ENCODE results near the gene BRS3. TPM values are rescaled to one million over a fixed set of nuclear protein-coding genes. Genes with fewer than 3 reads are reported as not detected.
"Not testable (repeated sequence)": the region's sequence is repeated elsewhere in the genome, so short reads cannot be mapped to it uniquely, and the experiment has no call there.

The BRS3 gene
- not detected in 2 replicates for total RNA-seq (2014; rRNA removed)
- not detected for polyA plus RNA-seq (2012)

DNA sequence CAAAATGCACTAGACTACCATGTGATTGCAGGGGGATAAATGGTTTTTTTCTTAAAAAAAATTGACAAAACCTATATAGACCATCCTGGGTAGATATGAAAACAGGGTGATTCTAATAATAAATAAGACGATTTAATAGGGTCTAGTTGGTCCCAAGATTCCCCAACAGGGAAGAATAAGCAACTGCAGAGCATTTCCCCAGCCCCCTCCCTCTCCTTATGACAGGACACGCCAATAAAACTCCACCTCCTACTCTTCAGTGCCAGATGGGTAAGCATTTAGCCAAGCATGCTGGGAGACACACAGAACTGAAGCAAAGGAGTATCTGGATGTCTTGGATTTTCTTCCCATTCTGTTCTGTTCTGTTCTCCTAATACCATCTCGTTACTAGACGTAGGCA lies at the start of gene BRS3:
Gene BRS3, plus strand, starts transcription at position 301 of the 400 bp plus-strand sequence. CDS start 168 bp downstream, outside the sequence.
- DNase-seq (ENCODE audit: low read depth), result no peak

DNA sequence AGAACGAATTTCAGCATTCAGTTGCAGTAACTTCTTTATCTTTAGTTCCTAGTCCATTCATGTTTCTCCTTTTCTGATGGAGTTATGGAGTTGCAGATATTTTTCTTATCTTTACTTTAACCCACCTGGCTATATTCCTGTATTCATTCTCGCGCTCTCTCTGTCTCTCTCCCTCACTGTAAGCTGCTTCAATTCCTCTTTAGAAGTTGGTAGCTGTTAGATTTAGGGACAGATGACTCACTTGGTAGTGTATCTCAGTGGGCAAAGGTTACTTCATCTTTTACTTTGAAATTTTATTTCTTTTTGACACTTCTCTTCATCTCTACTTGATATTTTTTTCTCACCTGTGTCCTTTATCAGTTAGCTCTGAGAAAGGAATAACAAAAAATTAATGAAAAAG lies 49.6 kb upstream of the BRS3 start:
- no peak for DNase-seq (ENCODE audit: low read depth)

DNA sequence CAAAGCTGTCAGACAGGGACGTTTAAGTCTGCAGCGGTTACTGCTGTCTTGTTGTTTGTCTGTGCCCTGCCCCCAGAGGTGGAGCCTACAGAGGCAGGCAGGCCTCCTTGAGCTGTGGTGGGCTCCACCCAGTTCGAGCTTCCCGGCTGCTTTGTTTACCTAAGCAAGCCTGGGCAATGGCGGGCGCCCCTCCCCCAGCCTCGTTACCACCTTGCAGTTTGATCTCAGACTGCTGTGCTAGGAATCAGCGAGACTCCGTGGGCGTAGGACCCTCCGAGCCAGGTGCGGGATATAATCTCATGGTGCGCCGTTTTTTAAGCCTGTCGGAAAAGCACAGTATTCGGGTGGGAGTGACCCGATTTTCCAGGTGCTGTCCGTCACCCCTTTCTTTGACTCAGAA lies 42.1 kb upstream of the BRS3 start:
- not testable (repeated sequence) for DNase-seq (ENCODE audit: low read depth)

DNA sequence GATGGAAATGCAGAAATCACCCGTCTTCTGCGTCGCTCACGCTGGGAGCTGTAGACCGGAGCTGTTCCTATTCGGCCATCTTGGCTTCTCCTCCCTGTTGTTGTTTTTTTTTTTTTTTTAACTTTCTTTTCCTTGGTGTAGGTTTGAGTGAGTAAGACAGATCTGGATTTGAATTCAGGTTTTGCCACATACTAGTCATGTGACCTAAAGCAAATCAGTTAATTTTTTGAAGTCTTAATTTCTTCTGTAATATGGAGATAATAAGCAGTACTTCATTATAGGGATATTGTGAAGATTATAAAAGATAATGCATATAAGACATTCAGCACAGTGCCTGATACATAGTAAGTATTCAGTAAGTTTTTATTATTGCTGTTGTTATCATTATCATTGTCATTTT lies 41.5 kb upstream of the BRS3 start:
- no peak for DNase-seq (ENCODE audit: low read depth)

DNA sequence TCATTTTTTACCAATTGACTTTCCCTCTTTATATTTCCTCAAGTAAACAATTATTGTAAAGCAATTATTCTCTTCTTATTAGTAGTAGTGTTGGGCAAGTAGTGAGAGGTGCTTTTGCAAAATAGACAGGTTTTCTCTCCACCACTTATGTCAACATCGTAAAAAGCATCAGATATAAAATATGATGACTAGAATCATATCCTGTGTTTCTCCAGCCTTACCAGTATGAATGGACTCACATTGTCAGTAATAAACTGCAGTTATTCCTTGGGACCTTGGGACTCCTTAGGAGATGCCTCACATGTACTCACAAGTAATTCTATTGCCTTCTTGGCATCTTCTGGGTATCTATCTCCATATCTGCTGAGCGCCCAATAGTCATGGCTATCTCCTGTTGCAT lies 40.4 kb upstream of the BRS3 start:
- no peak for DNase-seq (ENCODE audit: low read depth)

DNA sequence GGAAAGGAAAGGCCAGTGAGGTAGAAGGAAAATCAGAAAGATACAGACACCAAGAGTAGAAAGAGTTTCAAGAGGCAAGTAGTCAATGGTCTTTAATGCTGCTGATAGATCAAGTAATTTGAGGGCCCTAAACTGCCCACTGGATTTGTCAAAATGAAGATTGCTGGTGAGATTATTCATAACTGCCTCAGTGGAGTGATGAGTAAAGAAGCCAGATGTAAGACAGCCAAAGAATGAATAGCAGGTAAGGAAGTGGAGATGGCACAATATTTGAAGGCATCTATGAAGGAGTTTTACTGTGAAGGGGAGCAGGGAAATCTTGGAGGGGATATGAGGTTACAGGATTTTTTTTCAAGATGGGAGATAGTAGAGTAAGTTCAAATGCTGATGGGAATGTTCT lies 39.8 kb upstream of the BRS3 start:
- no peak for DNase-seq (ENCODE audit: low read depth)

DNA sequence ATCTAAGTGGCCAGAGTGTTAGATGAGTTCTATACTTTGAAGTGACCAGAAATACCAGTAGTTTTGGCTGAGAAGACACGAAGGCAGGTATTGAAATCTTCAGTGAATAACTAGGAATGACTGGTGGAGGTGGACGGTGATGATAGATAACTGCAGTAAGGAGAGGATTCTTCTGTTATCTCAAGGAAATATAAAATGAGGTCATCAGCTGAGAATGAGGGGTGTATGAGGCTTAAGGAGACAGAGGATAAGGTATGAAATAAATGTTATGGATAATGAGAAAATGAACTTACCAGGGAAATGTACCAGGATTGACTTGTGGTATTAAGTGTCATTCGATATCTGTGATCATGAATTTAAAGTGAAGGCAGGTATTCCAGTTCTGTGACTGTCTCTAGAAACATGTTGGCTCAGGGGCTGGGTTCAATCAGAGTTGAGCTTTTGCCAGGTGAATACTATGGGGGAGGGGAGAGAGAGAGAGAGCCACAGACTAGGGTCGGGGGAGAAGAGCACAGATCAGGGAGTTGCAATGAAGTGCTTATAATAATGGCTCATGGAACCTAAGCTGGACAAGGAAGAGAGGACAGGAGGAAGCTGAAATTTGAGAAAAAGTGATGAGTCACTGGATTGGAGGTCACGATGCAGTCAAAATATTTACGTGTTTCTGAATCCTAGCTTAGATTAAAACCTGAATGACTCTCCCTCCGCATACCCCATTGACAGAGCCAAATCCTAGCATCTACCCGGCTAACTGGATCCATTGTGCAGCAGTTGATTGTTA lies 37.5 kb upstream of the BRS3 start:
- no peak for DNase-seq (ENCODE audit: low read depth)

DNA sequence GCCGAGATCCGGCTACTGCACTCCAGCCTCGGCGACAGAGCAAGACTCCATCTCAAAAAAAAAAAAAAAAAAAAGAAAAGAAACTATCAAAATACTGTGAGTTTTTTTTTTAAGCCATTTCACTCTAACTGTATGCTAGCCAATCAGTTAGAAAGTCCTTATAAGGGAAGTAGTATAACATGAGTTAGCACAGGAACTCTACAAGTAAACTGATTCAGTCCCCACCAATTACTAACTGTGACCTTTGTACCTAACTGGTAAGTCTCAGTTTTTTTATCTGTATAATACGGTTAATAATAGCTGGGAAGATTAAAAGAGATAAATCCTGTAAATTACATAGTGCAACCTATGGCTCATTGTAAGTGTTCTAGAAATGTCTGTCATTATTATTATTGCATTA lies 35.1 kb upstream of the BRS3 start:
- no peak for DNase-seq (ENCODE audit: low read depth)

DNA sequence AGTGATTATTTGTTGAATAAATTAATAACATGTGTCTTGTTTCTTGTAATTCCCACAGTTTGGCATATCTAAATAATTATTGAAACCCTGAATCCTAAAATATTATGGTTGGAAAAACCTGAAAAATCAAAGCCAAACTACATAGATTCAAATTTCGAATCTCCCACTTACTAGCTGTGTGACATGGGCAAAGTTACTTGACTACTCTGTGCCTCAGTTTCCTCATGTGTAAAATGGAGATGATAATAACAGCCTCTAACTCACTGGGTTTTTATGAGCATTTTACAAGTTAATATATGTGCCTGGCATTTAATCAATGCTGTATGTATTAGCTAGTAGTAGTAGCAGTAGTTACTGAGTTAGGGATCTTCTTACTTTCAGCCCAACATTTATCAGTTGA lies 34.6 kb upstream of the BRS3 start:
- no peak for DNase-seq (ENCODE audit: low read depth)

DNA sequence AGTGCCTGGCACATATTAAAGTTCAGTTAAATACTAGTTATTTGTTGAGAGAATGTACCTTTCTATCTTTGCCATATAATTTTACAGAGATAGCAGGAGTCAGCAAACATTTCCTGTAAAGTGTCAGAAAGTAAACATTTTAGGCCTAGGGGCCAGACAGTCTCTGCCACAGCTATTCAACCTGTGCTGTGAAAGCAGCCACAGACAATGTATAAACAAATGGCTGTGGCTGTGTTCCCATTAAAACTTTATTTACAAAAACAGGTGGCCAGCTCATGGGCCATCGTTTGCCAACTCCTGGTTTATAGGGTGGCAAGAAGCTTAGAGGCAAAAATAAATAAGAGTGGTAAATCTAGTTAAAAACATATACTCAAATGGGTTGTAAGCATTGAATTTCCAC lies 34.0 kb upstream of the BRS3 start:
- no peak for DNase-seq (ENCODE audit: low read depth)

DNA sequence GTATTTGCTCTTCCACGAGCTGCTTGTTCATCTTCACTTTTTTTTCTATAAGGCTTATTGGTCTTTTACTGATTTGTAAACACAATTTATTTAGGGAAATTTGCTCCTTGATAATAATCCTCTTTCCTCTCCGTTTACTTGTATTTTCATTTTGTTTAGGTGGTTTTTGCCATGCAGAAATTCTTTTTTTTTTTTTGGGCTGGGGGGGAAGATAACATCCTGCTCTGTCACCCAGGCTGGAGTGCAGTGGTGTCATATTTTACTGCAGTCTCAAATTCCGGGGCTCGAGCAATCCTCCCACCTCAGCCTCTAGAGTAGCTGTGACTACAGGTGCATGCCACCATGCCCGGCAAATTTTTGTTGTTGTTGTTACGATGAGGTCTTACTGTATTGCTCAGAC lies 31.6 kb upstream of the BRS3 start:
- DNase-seq (ENCODE audit: low read depth), result no peak

DNA sequence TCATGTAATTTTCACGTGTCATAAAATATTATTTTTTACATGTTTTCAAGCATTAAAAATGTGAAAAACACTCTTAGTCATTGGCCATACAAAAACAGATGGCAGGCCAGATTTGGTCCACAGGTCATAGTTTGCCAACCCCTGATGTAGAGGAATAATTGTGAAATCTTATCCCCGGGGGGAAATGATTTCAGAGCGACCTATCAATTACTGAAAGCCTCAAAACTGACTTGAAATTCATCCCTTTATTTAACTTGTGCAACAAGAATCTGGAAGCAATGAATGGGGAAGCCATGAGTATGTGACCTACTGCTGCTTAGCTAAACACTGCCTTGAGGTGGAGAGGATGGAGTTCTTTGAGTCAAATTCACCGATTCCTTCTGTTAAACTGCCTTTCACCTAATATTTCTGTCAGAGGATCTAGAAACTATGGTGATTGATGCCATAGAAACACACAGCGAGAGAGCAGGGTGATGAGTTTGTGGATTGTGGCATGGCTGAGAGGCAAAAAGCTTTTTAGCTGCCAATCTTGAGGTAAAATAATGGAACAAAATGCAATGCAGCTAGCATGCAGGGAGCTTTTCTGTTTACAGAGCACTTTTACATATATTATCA lies 30.3 kb upstream of the BRS3 start:
- DNase-seq (ENCODE audit: low read depth), result peak; percentile 0

DNA sequence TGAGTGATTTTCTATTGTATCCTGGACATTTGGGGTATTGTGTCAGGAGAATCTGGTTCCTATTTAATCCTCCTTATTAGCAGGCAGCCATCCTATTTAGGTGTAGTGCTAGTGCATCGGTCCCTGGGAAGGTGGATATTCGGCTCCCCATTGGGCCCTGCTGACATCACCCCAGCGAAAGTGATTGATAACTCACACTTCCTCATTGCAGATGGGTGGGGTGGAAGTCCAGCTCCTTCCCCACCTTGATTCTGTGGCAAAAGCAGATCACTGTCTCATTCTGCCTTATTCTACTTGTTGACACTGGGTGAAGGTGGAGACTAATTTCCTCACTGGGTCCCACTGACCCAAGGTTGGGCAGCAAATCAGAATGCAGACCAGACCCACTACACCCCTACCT lies 23.2 kb upstream of the BRS3 start:
- no peak for DNase-seq (ENCODE audit: low read depth)

DNA sequence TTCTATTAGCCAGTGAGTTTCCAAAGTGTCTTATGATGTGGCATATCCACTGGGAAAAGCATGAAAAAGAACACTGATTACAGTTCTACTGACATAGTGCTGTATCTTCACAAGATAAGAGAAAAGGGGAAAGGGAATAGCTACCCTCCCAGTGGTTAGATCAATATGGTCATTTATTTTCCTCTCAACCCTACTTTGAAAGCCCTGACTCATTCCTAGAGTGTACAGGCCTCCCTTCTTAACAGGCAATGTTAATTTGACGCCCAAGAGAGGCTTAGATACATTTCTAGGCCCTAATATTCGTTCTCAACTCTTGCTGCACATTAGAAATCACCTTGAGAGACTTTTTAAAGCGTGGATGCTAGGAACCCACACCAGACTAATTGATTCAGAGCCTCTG lies 20.4 kb upstream of the BRS3 start:
- no peak for DNase-seq (ENCODE audit: low read depth)

DNA sequence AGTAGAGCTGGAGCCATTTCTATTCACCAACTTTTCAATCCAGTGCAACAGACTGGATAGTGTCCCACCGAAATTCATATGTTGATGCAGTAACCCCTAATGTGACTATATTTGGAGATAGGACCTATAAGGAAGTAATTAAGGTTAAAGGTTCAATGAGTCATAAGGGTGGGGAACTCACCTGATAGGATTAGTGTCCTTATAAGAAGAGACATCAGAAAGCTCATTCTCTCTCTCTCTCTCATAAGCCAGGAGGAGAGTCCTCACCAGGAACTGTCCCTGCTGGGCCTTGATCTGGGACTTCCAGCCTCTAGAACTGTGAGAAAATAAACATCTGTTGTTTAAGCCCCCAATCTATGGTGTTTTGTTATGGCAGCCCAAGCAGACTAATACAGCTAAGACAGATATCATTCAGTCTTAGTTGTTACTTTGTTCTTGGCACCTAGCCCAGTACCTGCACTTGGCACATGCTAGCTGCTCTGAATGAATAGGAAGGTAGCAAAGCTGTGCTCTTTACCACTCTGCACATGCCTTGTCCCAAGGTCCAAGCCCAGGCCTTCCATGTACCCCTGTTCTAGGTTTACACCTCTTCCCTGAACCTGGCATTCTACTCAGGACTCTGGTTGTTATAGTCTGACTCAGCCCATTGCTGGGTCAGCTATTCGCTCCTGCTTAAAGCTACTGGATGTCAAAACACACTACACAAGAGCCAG lies 19.2 kb upstream of the BRS3 start:
- DNase-seq (ENCODE audit: low read depth), result no peak

DNA sequence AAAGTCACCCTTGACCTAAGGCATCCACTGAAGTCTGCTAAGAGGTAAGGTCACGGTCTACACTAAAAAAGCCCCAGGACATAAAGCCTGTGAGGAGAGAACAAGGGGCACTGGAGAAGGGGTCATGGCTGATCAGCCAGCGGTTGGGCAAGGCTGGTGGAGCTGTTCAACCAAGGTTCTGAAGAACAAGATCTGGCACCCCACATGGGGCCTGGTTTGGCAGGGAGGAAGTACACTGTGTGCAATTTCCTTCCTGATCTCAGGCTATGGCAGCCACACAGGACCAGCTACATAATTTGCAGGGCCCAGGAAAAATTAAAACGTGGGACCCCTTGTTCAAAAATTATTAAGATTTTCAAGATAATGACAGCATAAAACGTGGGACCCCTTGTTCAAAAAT lies 14.1 kb upstream of the BRS3 start:
- DNase-seq (ENCODE audit: low read depth), result no peak

DNA sequence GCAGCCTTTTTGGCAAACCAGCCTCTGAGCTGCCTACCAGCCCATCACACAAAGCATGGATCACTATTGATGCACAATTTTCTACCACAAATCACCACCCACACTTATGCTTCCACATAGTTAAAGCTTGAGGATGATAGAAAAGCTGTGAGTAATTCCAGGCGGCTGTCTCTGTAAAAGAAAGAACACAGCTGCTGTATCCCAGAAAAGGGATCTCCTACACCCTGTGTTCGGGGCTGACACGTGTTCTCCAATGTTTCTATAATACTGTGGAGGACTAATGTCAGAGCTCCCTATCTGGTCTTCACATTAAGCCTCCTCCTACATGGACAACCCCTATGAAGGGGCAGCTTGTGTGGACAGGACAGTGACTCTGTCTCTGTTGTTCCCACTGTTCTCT lies 12.5 kb upstream of the BRS3 start:
- peak; percentile 1 for DNase-seq (ENCODE audit: low read depth)

DNA sequence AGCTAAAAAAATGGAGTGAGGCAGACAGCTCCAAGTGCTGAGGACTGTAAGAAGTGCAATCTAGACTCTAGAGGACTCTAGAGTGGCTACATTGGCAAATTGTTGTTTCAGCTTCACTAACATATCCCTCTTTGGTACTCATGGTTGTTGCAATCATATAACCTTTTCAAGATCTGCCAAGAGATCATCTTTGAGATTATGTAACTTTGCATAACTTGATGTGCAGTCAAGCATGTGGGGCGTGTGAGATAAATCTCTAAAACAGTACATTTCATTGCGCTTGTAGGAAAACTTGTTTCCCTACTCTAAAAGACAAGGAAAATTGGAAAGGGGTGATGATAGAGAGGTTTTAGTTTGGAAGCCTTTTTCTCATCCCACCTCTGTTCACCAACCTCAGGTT lies 11.2 kb upstream of the BRS3 start:
- DNase-seq (ENCODE audit: low read depth), result no peak

DNA sequence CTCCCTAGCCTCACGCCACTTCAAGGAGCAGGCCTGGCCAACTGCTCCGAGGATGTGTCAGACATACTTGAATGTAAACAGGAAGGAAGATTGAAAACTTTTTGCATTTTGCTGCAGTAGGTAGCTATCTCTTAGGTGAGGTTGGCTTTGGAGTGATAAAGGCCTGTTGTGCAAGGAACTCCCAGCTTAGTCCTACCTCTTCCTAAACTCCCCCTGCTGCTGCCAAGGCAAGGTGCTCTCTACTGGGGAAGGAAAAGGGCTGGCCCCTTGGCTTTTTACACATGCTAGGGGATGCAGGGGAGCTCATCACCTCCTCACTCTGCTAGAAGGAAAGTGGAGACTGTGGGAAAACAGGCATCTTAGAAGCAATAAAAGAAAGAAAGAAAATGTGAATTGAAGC lies 10.7 kb upstream of the BRS3 start:
- DNase-seq (ENCODE audit: low read depth), result no peak

DNA sequence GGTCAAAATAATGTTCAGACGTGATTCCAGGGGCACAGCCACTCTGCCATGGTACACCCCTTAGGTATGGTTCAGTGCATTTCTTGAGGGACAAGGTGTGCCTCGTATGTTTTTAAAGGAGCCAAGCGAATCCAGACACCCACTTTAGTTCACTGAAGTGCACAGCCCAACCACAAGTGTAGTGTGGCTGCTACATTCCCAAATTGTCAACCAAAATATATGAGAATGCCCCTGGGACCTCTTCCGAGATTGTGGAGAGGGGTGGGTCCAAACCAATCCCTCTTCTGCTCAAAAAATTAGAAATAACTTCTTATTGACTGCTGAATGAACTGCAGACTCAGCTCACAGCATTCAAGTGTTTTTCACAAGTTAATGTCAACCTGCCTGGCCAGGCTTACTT lies 7.4 kb upstream of the BRS3 start:
- no peak for DNase-seq (ENCODE audit: low read depth)

DNA sequence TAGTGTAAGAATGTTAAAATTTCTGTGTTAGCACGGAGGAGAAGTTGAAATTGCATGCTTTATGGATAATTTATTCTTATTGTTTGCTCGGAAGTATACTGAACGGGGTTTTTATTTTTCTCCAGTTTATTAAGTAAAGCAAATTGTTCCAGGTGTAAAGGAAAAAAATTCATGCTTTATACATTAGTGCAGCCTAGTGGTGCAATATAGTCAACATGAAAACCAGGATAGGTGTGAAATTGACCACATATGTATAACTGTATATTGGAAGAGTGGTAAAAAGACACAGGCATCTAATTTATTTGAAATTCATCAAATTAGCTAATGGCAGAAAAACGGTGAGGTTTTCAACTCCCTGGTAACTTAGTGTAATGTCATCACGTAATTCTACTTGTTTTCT lies 959 bp downstream of the BRS3 start:
- no peak for DNase-seq (ENCODE audit: low read depth)

DNA sequence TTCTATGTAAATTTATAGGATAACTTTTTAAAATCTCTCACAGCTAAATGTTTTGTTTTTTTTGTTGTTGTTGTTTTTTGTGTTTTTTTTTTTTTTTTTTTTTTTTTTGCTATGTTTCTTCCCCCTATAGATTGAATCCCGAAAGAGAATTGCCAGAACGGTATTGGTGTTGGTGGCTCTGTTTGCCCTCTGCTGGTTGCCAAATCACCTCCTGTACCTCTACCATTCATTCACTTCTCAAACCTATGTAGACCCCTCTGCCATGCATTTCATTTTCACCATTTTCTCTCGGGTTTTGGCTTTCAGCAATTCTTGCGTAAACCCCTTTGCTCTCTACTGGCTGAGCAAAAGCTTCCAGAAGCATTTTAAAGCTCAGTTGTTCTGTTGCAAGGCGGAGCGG lies 4.1 kb downstream of the BRS3 start:
- no peak for DNase-seq (ENCODE audit: low read depth)

DNA sequence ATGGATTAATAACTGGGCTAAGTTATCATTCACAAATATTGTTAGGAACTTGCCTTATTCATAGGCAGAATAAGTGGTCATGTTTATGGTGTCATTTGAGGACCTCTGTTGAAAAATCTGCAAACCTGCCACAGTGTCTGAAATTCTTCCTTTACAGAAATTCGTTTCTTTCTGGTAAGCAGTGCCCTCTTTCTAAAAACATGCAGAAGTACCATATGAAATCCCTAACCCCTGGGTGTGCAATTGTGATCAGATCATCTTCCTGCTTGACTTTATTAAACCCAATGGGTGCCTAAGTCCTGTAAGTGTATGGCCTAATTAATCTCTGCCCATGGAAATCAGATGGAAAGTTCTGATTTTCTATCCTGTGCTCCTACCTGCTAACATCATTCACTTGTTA lies 5.3 kb downstream of the BRS3 start:
- DNase-seq (ENCODE audit: low read depth), result no peak

Measured in LHCN-M2 (cell line).